ENCODE measurements around the gene GNA12. TPM values are rescaled to one million over a fixed set of nuclear protein-coding genes. Genes with fewer than 3 reads are reported as not detected.
A peak's percentile ranks its signal among the peaks of the same experiment; 100 is the strongest.

Gene GNA12
- polyA plus RNA-seq (2013, experiment 1 of 2) = 37.0 TPM
- 36.5 TPM for polyA plus RNA-seq (2013, experiment 2 of 2)

DNA sequence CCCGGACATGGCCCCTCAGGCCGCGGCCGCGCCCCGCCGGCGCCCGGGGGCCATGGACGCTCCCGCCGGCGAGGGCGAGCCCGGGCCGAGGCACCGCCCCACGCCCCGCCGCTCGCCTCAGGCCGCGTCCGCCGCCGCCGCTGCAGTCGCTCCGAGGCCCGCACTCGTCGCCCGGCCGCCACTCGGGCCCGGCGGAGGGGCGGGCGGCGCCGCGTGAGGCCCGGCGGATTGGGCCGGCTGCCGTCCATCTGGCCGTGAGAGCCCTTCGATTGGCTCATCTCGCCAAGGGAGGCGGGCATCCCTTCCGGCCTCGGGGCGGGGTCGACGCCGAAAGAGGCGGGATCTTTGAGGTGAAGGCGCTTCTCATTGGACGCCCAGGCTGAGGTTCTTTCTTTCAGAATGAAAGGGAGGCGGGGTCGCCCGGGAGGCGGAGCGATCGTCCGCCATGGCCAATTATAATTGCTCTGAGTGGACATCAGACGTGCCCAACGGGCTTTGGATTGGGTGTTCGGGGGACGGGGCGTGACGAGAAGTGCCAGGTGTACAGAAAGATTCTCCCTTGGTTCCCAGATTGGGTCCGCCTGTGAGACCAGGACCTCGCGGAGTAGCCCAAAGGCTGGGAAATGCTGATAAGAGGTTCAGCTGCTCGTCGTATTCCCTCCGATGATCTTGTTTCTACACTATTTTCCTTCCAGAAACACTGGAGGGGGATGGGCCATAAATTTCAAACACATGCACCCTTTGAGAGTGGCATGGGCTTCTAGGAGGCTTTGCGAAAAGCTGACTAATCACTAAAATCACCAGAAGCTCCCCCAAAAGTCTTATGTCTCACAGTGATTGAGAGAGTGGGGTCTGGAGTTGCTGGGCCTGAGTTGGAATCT, at the start of gene GNA12:
GNA12 (minus strand) TSS at position 156 of the 881 bp plus-strand sequence; CDS start at position 9, 147 bp downstream.
- Histone ChIP-seq H3K4ac (ENCODE audit: low read length) (no peak within 1 kb of the TSS), H2AFZ (ENCODE audit: low read length) (peak within 1 kb of the TSS; percentile 87), H2AK5ac (ENCODE audit: low read depth, low read length) (peak within 1 kb of the TSS; percentile 94), H2BK12ac (ENCODE audit: low read length) (peak within 1 kb of the TSS; percentile 22), H3K4me1 (ENCODE audit: control insufficient read depth in 2 of 2, insufficient read depth in 1 of 2, low read depth in 1 of 2, low read length in 2 of 2) (peaks cover 3 to 4% of the 10 kb centered on the region in 2 donors), H3K36me3 (replicated peaks in 1 of 2; ENCODE audit: control insufficient read depth in 2 of 2, insufficient read depth in 2 of 2, low read length in 2 of 2) (peaks cover 0 to 35% of the 10 kb centered on the region in 2 donors), H2BK120ac (ENCODE audit: low read depth, low read length) (no peak within 1 kb of the TSS), H3K9ac (ENCODE audit: low read depth, low read length, poor library complexity) (peak within 1 kb of the TSS; percentile 95), H3K27me3 (ENCODE audit: control insufficient read depth in 3 of 3, insufficient read depth in 3 of 3, low read depth in 1 of 3, low read length in 3 of 3) (no peaks in the 10 kb centered on the region), H3K4me2 (ENCODE audit: insufficient read depth, low read length, poor library complexity, severe bottlenecking) (peak within 1 kb of the TSS; percentile 82), H2BK15ac (ENCODE audit: low read length) (no peak within 1 kb of the TSS), H3K14ac (ENCODE audit: low read length) (peak within 1 kb of the TSS; percentile 94), H2BK5ac (ENCODE audit: low read length) (peak within 1 kb of the TSS; percentile 66), H3K27ac (replicated peaks; ENCODE audit: low read length) (peak within 1 kb of the TSS; percentile 7), H3K79me1 (ENCODE audit: low read depth, low read length) (peaks cover 5% of the 10 kb centered on the region), H3K9me3 (replicated peaks in 1 of 2; ENCODE audit: control insufficient read depth in 2 of 2, insufficient read depth in 1 of 2, low read depth in 1 of 2, low read length in 2 of 2) (peaks cover 0 to 3% of the 10 kb centered on the region in 2 donors), H4K91ac (ENCODE audit: low read depth, low read length, poor library complexity) (no peak within 1 kb of the TSS), H4K8ac (ENCODE audit: low read depth, low read length) (no peak within 1 kb of the TSS), H3K18ac (ENCODE audit: low read length) (peak within 1 kb of the TSS; percentile 98), H3K4me3 (ENCODE audit: low read length in 2 of 2) (peak within 1 kb of the TSS; percentile 91 to 95), H3K23ac (ENCODE audit: low read depth, low read length, poor library complexity) (peak within 1 kb of the TSS; percentile 20)
- WGBS, 2 donors (ENCODE audit: extremely low coverage in 2 of 2, insufficient read length in 2 of 2, insufficient replicate concordance in 1 of 2) = no CpG with 5 or more reads among the region's 79 CpGs
- DNase-seq (ENCODE audit: low spot score) = peak; percentile 98

DNA sequence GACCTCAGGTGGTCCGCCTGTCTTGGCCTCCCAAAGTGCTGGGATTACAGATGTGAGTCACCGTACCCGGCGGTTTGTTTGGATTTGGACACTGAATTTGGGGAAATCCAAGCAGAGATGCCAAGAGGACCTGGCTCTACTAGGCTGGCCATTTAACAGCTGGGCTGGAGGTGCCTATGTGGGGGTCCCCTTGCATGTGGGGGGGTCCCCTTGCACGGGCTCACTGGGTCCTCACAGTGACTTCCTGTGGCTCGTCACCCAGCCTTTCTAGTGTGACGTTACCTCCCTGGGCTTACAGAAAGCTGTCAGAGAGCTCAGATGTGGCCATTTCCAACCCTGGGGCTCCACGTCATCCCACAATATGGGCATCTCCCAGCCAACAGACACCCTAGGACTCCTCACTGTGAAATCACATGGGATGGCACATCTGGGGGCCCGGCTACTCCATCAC, 49.3 kb upstream of the GNA12 start:
- Histone ChIP-seq H3K23ac (ENCODE audit: low read depth, low read length, poor library complexity) (no peak overlapping the region), H3K4me3 (ENCODE audit: low read length in 2 of 2) (no peak overlapping the region), H3K18ac (ENCODE audit: low read length) (no peak overlapping the region), H2BK12ac (ENCODE audit: low read length) (no peak overlapping the region), H2BK15ac (ENCODE audit: low read length) (no peak overlapping the region), H2BK5ac (ENCODE audit: low read length) (no peak overlapping the region), H2AFZ (ENCODE audit: low read length) (no peak overlapping the region), H4K91ac (ENCODE audit: low read depth, low read length, poor library complexity) (no peak overlapping the region), H2BK120ac (ENCODE audit: low read depth, low read length) (no peak overlapping the region), H3K9ac (ENCODE audit: low read depth, low read length, poor library complexity) (no peak overlapping the region), H3K36me3 (replicated peaks in 1 of 2; ENCODE audit: control insufficient read depth in 2 of 2, insufficient read depth in 2 of 2, low read length in 2 of 2) (no peaks in the 10 kb centered on the region), H3K27me3 (ENCODE audit: control insufficient read depth in 3 of 3, insufficient read depth in 3 of 3, low read depth in 1 of 3, low read length in 3 of 3) (no peaks in the 10 kb centered on the region), H2AK5ac (ENCODE audit: low read depth, low read length) (no peak overlapping the region), H3K4ac (ENCODE audit: low read length) (no peak overlapping the region), H3K27ac (replicated peaks; ENCODE audit: low read length) (no peak overlapping the region), H3K14ac (ENCODE audit: low read length) (no peak overlapping the region), H3K4me1 (ENCODE audit: control insufficient read depth in 2 of 2, insufficient read depth in 1 of 2, low read depth in 1 of 2, low read length in 2 of 2) (peaks cover 0 to 2% of the 10 kb centered on the region in 2 donors), H3K9me3 (replicated peaks in 1 of 2; ENCODE audit: control insufficient read depth in 2 of 2, insufficient read depth in 1 of 2, low read depth in 1 of 2, low read length in 2 of 2) (no peaks in the 10 kb centered on the region), H4K8ac (ENCODE audit: low read depth, low read length) (no peak overlapping the region), H3K79me1 (ENCODE audit: low read depth, low read length) (no peaks in the 10 kb centered on the region), H3K4me2 (ENCODE audit: insufficient read depth, low read length, poor library complexity, severe bottlenecking) (no peak overlapping the region)
- WGBS, 2 donors (ENCODE audit: extremely low coverage in 2 of 2, insufficient read length in 2 of 2, insufficient replicate concordance in 1 of 2) = no CpG with 5 or more reads among the region's 9 CpGs
- no peak for DNase-seq (ENCODE audit: low spot score)

GRCh38 chr7:2892549-2892948, 48.4 kb upstream of the GNA12 start:
- H2BK120ac ChIP-seq (ENCODE audit: low read depth, low read length) = no peak overlapping the region
- no peaks in the 10 kb centered on the region for H3K36me3 ChIP-seq (replicated peaks in 1 of 2; ENCODE audit: control insufficient read depth in 2 of 2, insufficient read depth in 2 of 2, low read length in 2 of 2)

DNA sequence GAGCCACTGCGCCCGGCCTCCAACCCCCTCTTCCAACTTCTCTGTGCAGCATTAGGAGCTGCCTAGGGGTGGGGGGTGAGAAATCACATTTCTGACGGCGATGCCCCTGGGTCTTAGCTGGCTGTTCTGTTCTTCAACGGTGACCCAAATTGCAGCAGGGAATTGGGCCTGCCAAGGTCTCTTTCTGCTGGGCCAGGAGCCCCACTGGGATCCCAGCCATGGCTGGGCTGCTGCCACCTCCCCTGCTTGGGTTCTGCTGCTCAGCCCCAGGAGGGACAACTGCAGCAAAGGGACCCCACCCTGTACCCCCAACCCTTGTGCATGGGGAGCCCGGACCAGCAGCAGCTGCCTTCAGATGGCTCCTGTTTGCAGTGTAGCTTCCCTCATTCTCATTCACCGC, 43.7 kb upstream of the GNA12 start:
- no peak overlapping the region for H3K23ac ChIP-seq (ENCODE audit: low read depth, low read length, poor library complexity)
- no peak overlapping the region for H3K4ac ChIP-seq (ENCODE audit: low read length)
- no peaks in the 10 kb centered on the region for H3K36me3 ChIP-seq (replicated peaks in 1 of 2; ENCODE audit: control insufficient read depth in 2 of 2, insufficient read depth in 2 of 2, low read length in 2 of 2)
- no peaks in the 10 kb centered on the region for H3K27me3 ChIP-seq (ENCODE audit: control insufficient read depth in 3 of 3, insufficient read depth in 3 of 3, low read depth in 1 of 3, low read length in 3 of 3)
- no CpG with 5 or more reads among the region's 7 CpGs for WGBS, 2 donors (ENCODE audit: extremely low coverage in 2 of 2, insufficient read length in 2 of 2, insufficient replicate concordance in 1 of 2)
- no peak overlapping the region for H4K8ac ChIP-seq (ENCODE audit: low read depth, low read length)
- H4K91ac ChIP-seq (ENCODE audit: low read depth, low read length, poor library complexity) = no peak overlapping the region
- no peak overlapping the region for H2BK12ac ChIP-seq (ENCODE audit: low read length)
- no peak overlapping the region for H2AFZ ChIP-seq (ENCODE audit: low read length)
- H2AK5ac ChIP-seq (ENCODE audit: low read depth, low read length) = no peak overlapping the region
- no peak overlapping the region for H3K27ac ChIP-seq (replicated peaks; ENCODE audit: low read length)
- no peak for DNase-seq (ENCODE audit: low spot score)
- no peak overlapping the region for H2BK5ac ChIP-seq (ENCODE audit: low read length)
- H3K4me2 ChIP-seq (ENCODE audit: insufficient read depth, low read length, poor library complexity, severe bottlenecking) = no peak overlapping the region
- no peaks in the 10 kb centered on the region for H3K9me3 ChIP-seq (replicated peaks in 1 of 2; ENCODE audit: control insufficient read depth in 2 of 2, insufficient read depth in 1 of 2, low read depth in 1 of 2, low read length in 2 of 2)
- no peak overlapping the region for H3K4me3 ChIP-seq (ENCODE audit: low read length in 2 of 2)
- H3K9ac ChIP-seq (ENCODE audit: low read depth, low read length, poor library complexity) = no peak overlapping the region
- no peak overlapping the region for H2BK15ac ChIP-seq (ENCODE audit: low read length)
- H3K18ac ChIP-seq (ENCODE audit: low read length) = no peak overlapping the region
- H3K4me1 ChIP-seq (ENCODE audit: control insufficient read depth in 2 of 2, insufficient read depth in 1 of 2, low read depth in 1 of 2, low read length in 2 of 2) = peaks cover 4 to 10% of the 10 kb centered on the region in 2 donors
- no peak overlapping the region for H2BK120ac ChIP-seq (ENCODE audit: low read depth, low read length)
- H3K79me1 ChIP-seq (ENCODE audit: low read depth, low read length) = no peaks in the 10 kb centered on the region
- no peak overlapping the region for H3K14ac ChIP-seq (ENCODE audit: low read length)

More at GRCh38 chr7:2892549-2892948, 48.4 kb upstream of the GNA12 start:
- Histone ChIP-seq H3K27me3 (ENCODE audit: control insufficient read depth in 3 of 3, insufficient read depth in 3 of 3, low read depth in 1 of 3, low read length in 3 of 3) (no peaks in the 10 kb centered on the region), H2BK5ac (ENCODE audit: low read length) (no peak overlapping the region), H3K23ac (ENCODE audit: low read depth, low read length, poor library complexity) (no peak overlapping the region), H3K79me1 (ENCODE audit: low read depth, low read length) (no peaks in the 10 kb centered on the region), H3K4me2 (ENCODE audit: insufficient read depth, low read length, poor library complexity, severe bottlenecking) (no peak overlapping the region), H3K4ac (ENCODE audit: low read length) (no peak overlapping the region), H3K4me1 (ENCODE audit: control insufficient read depth in 2 of 2, insufficient read depth in 1 of 2, low read depth in 1 of 2, low read length in 2 of 2) (peaks cover 0 to 2% of the 10 kb centered on the region in 2 donors), H3K27ac (replicated peaks; ENCODE audit: low read length) (no peak overlapping the region), H2AK5ac (ENCODE audit: low read depth, low read length) (no peak overlapping the region), H4K91ac (ENCODE audit: low read depth, low read length, poor library complexity) (no peak overlapping the region), H3K18ac (ENCODE audit: low read length) (no peak overlapping the region), H2BK15ac (ENCODE audit: low read length) (no peak overlapping the region), H2BK12ac (ENCODE audit: low read length) (no peak overlapping the region), H3K9me3 (replicated peaks in 1 of 2; ENCODE audit: control insufficient read depth in 2 of 2, insufficient read depth in 1 of 2, low read depth in 1 of 2, low read length in 2 of 2) (no peaks in the 10 kb centered on the region), H3K14ac (ENCODE audit: low read length) (no peak overlapping the region), H3K4me3 (ENCODE audit: low read length in 2 of 2) (no peak overlapping the region), H2AFZ (ENCODE audit: low read length) (no peak overlapping the region), H3K9ac (ENCODE audit: low read depth, low read length, poor library complexity) (no peak overlapping the region), H4K8ac (ENCODE audit: low read depth, low read length) (no peak overlapping the region)
- no peak for DNase-seq (ENCODE audit: low spot score)
- no CpG with 5 or more reads among the region's 8 CpGs for WGBS, 2 donors (ENCODE audit: extremely low coverage in 2 of 2, insufficient read length in 2 of 2, insufficient replicate concordance in 1 of 2)

Measured in neuronal stem cell (in vitro differentiated cells).